Skin epidermis (tissue), 12 donors: ENCODE results near the gene MELTF.

Experiments used
- H3K27ac ChIP-seq, 21 experiments: fragments of 200-600 bp; sonication (generic) in 11 of 21; one replicate each; pipeline ENCODE4 v1.5.0; 2020; ENCODE audit warnings: mild to moderate bottlenecking in 3 of 21, inconsistent platforms in 2 of 21, moderate library complexity in 2 of 21
- H3K4me3 ChIP-seq, 7 experiments: fragments of 200-600 bp; sonication (generic) in 2 of 7; one replicate each; pipeline ENCODE4 v1.5.0; 2020; ENCODE audit warnings: inconsistent platforms in 2 of 7, mild to moderate bottlenecking in 2 of 7, moderate library complexity in 1 of 7

MELTF gene

DNA sequence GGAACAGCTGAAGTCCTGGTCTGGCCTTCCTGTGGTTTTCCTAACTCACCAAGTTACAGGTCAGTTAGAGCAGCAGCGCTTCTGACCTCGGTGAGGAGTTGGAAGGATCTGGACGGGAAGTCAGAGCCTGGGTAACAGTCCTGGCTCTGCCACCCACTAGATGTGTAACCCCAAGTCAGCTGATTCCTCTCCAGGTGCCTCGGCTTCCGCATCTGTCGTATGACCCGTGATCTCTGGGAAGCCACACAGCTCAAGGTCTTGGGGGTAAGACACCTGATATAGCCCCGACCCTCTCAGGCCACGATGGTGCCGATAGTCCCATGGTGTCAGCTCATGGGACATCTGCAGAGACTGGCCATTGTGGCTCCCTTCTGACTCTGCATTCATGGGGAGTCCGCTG lies 52.7 kb downstream of the MELTF start:
- no peak overlapping the region for H3K27ac ChIP-seq

DNA sequence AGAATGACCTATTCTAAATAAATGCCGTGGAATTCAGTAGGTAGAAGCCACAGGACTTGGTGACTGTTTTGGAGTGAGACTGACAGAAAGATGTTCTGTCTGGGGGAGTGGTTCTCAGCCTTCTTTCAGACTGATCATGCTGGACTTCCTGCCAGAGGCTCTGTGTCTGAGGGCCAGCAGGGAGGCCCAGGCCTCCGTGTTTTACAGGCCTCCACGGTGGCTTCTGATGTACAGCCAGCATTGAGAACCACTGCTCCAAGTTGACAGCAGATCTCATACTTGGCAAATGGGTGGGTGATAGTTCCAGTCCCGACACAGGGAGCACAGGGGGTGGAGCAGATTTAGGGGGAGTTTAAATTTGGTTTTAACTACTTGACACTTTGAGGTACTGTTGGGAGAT lies 54.3 kb downstream of the MELTF start:
- no peak overlapping the region for H3K27ac ChIP-seq
- no peak overlapping the region for H3K4me3 ChIP-seq

More for the DNA sequence above, 52.7 kb downstream of the MELTF start:
- H3K4me3 ChIP-seq, result no peak overlapping the region

DNA sequence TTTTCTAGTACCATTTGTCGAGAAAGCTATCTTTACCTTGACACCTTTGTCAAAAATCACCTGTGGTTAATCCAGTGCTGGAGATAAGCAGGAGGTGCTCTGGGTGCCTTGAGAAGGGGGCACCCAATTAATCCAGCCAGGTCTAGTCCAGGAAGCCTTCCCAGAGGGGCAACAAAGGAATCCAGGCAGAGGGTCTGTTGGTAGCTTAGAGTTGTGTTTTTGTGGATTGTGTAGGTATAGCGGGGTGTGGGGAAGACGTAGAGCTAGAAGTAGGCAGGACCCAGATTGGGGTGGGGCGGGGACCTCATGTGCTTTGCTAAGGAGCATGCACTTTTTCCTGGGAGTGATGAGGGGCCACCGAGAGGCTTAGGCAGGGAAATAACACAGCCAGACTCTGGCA lies 55.0 kb downstream of the MELTF start:
- H3K4me3 ChIP-seq, result no peak overlapping the region
- no peak overlapping the region for H3K27ac ChIP-seq

DNA sequence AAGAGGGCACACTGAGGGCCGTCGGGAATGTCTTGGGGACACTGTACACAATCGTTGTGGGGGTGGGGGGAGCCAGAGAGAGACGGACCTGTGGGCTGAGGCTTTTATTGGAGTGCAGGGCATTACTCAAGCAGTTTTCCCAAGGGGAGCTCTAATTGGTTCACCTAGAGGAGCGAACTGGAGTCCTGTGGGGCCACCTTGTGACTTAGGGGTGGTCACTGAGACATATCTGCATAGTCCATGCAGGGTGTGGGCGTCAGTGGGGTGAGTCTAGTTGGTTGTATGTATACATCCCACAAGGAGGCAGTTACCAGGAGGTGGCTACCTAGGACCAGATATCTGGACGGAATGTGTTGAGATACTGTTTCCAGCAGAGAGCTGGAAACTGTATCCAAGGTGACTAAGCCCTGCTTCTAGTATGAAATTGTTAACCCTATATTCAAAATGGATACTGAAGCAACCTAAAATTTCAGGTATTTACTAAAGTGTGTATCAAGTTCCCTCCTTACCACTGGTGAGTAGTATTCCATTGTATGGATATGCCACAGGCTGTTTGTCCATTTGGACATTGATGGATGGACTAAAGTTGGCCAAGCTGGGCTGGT lies 58.4 kb downstream of the MELTF start:
- H3K27ac ChIP-seq, result no peak overlapping the region

DNA sequence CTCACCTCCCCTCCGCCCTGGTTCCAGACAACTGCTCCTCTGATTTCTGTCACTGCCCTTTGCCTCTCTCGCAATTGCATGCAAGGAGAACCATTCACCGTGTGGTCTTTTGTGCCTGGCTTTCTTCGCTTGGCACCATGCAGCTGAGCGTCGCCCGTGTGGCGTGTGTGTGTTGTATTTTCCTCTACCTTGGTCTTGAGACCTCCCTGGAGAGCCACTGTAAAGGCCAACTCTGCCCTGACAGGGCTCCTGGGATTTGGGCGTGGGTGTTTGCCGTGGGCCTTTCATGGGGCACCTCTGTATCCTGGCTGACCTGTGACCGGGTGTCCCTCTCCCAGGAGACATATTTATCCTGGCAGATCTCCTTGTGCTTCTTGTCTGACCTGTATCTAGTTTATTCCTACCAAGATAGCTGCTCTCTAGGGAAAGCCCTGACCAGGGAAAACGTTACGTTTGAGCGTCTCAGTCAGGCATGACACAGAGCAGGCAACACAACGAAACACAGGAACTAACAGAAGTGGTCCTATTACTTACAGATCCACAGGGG lies 59.0 kb downstream of the MELTF start:
- no peak overlapping the region for H3K4me3 ChIP-seq
- H3K27ac ChIP-seq, result no peak overlapping the region

More for the DNA sequence above, 58.4 kb downstream of the MELTF start:
- H3K4me3 ChIP-seq, result no peak overlapping the region

DNA sequence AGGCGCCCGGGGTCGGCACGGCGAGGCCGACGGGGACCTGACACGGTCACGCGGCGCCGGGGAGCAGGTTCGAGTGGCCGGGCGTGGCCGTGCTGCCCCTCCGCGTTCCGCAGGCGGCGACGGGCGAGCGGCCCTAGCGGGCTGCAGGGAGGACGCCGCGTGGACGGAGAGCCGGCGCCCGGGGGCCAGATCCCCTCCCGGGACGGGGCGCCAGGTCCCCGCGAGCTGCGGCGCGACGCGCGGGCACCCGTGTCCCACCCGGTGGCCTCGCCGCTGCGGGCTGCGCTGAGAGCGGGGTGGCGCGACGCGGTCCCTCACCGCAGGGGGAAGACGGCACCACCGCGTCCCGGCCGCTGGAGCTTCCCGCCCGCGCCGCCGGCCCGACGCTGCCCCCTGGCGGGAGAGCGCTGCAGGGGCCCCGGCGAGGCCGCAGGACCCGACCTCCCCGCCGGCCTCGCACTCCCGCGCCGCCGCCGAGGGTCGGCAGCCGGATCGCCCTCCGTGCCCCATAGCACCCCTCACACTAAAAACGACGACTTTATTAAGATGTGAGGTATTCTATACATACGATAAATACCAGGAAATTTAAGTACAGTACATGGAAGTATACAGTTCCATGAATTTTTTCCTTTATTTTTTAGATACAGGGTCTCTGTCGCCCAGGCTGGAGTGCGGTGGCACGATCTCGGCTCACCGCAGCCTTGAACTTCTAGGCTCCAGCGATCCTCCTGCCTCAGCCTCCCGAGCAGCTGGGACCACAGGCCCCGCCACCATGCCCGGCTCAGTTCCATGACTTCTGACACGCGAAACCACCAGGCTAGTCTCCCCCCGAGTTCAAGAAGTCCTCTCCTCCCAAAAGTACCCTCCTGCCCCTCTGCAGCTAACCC lies 59.7 kb downstream of the MELTF start:
- Histone ChIP-seq H3K27ac (peak overlapping the region in 20 of 21 experiments; percentile 23 to 91 (median 80)), H3K4me3 (peak overlapping the region; percentile 57 to 85 (median 82))

DNA sequence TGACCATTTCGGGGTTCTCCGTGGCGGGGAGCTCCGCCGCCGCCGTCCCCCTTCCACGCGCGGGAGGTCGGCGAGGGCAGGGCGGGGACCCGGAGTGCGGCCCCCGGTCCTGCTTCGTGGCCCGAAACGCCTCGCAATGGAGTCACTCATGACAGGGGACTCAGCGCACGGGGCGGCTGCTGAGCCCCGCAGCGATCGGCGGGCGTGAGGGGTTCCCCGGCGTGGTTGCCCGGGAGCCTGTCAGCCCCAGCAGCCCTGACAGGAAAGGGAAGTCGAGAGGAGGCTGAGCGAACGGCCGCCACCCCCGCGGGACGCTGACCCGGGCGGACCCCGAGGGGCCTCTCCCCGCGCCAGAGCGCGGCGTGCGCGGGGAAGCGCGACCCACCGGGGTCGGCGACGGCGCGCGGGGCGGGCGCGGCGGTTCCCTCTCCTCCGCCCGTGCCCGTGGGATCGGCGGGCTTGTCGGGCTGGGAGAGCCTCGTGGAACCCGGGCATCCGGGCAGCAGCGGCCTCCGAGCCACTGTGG lies 60.4 kb downstream of the MELTF start:
- H3K27ac ChIP-seq, result peak overlapping the region; percentile 23 to 91 (median 79)

DNA sequence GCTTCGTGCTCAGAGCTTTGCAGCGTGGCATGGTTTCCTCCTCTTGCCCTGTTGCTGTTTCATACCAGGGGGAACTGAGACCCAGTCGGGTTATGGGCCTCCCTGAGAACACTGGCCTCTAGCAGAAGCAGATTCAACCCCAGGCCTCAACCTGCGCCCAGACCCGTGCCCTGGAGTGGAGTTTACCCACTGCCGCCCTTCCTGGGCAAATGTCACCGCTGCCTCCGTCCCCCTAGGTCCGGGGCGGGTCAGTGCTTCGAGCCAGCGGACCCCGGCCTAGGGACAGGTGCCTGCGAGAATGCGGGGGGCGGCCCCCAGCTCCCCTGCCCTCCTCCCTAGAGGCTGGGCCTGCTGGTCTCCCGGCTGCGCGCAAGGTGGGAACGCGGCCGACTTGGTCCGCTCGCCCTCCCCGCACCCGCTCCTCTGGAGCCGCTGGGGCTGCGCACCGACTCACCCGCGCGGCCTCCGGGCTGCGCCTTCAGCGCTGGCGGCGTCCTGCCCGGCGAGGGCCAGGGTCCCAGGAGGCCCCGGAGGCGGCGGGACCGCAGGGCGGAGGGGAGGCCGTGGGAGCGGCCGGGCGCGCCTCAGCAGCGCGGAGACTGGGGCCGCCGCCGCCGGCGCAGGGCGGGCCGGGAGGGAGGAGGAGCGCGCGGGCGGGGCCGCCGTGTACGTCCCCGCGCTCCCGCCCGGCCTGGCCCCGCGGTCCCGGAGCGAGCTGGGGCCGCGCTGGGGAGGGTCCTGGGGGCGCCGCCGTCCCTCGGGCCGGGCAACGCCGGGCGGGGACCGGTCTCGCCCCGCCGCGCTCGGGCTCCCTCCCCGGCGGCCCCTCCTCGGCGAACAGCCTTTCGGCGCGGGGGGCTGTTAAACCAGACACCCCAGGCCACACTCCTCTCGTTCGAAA lies 61.1 kb downstream of the MELTF start, which contains the start of gene PIGZ:
TSS of gene PIGZ (minus strand) at position 601 of the 901 bp plus-strand sequence. CDS start 16,802 bp downstream, outside the sequence.
- Histone ChIP-seq H3K27ac (peak within 1 kb of the TSS; percentile 23 to 91 (median 79)), H3K4me3 (peak within 1 kb of the TSS; percentile 57 to 85 (median 82))

More for the DNA sequence above, 60.4 kb downstream of the MELTF start:
- H3K4me3 ChIP-seq, result peak overlapping the region; percentile 57 to 85 (median 82)

DNA sequence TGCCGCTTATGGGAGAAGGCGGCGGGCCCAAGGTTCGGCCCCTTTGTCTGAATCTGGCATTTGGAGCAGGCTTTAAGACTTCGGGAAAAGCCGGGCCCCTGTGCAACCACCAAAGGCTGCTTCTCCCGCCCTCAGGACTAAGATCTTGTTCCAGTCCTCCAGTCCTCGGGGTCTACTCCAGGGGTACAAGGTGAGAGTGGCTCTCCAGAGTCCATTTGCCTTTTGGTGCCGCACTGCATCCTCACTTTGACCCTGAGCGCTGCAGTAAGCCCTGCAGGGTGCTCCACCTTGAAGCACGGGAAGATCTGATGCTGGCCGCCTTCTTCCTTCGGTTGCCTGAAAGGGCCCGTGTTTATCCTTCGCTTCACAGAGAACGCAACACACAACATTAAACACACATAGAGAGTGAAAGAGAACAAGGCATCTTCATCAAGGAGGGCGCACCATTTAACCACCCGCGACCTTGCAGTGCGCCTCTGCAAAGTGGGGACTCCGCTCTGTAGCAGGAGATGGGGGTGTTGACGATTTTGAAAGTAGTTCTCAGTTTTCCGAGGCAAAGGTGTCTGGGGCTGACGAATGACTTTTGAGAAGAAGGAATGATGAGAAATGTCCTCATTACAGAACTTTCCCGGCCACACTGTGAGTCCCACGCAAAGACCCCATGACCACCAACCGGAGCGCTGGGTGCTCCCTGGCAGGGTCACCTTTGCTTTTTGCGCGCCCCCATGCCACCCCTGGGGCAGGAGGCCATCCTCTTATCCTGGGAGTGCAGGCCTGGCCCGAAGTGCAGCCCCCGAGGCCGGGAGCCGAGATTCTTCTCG lies 62.0 kb downstream of the MELTF start:
- Histone ChIP-seq H3K27ac (peak overlapping the region in 2 of 21 experiments; percentile 74 to 90), H3K4me3 (peak overlapping the region; percentile 57 to 85 (median 82))

DNA sequence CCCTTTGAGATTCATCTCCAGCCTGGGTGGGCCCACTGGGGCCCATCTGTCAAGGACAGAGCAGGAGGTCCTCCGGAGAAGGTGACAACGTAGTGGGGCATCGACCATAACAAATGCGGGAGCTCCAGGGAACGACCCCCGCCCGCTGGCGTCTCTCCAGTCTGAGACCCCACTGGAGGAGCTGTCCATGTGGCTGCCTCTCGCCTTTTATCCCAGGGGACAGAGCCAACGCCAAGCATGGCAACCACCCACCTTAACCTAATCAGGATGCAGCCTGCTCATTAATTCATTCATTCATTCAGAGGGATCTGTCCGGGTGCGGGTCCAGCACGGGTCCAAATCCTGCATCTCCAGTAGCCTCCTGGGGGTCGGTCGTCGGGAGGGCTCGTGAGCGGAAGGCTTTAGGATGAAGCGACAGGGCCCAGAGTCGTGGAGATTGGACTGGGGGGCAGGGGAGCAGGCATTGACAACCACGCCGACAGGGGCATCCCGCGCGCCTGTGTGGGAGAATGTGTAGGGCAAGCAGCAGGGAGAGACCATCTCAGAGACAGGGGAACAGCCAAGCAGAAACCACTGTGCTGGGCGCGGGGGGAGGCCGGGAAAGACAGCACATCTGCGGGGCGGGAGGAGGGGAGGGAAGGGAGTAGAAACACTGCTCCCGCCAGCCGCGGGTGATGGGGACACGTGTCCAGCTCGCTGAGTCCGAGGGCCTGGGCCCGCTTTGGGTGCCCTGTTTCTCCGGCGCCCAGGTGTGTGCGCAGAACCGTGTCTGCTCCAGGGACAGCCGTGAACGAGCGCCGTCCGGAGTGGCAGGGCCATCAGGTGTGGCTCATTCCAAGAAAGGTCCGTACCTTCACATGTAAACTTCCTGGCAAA lies 62.9 kb downstream of the MELTF start:
- Histone ChIP-seq H3K27ac (no peak overlapping the region), H3K4me3 (no peak overlapping the region)

DNA sequence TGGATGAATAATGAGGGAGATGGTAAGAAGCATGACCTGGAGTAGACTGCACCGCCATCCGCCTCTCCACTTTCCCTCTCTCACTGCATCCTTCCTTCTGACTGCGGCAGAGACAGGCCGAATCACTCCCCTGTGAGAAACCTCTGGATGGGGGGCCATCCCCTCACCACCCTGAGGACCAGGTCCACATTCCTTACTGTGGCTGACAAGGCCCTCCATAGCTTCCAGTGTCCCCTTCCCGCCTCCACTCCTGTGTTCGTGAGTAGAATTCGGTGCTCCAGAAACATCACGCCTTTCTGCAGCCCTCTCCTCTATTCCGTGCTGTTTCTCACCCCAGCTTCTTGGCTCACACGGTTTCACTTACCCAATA lies 63.8 kb downstream of the MELTF start:
- H3K27ac ChIP-seq, result no peak overlapping the region
- no peak overlapping the region for H3K4me3 ChIP-seq

DNA sequence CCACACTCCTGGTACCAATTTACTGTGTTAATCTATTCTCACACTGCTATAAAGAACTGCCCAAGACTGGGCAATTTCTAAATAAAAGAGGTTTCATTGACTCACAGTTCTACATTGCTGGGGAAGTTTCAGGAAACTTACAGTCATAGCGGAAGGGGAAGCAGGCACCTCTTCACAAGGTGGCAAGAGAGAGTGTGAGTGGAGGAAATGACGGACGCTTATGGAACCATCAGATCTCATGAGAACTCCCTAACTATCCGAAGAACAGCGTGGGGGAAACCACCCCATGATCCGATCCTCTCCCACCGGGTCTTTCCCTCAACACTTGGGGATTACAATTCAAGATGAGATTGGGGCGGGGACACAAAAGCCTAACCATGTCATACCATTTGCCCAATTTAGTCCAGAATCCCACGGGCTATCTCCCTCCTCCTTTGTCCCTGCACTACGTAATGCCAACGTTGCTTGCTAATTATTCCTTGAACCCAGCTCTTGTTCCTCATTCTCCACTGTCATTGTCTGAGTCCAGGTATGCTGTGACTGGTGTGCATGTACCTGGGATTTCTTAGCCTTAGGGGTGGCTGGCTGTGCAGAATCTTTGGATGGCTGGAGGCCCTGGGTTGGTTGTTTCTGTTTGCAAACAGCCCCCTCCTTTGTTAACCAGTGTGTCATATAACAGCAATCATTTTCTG lies 64.4 kb downstream of the MELTF start:
- Histone ChIP-seq H3K4me3 (no peak overlapping the region), H3K27ac (no peak overlapping the region)

DNA sequence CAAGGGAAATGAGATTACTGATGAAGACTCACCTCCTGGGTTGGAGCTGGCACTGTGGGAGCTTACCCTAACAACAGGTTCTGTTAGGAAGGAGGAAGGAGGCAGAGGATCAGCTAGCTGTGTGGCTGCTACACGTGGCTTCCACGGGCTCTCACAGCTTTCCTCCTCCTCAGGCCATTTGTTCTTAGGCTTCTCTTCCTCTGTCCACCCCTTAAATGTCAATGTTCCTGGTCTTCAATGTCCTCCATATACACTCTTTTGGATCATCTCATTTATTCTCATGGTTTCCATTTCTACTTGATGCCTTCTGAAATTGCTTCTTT lies 66.0 kb downstream of the MELTF start:
- no peak overlapping the region for H3K4me3 ChIP-seq
- no peak overlapping the region for H3K27ac ChIP-seq

DNA sequence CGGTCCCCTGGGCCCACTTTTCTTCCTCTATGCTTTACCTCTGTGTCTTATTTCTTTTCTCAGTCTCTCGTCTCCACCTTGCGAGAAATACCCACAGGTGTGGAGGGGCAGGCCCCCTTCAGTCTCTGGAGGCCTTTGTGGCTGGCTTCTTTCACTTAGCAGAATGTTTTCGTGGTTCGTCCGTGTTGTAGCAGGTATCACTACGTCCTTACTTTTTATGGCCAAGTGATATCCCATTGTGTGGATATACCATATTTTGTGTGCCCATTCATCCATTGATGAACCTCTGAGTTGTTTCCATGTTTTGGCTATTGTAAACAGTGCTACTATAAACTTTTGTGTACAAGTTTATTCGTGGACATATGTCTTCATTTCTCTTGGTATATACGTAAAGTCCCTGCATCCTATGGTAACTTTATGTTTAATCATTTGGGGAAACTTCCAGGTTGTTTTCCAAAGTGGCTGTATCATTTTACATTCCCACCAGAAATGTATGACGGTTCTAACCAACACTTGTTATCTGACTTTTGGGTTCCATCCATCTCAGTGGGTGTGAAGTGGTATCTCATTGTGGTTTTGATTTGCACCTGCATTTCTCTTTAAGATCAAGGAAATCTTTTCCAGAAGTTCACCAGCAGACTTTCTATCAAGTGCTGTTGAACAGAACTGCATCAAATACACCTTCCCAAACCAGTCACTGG lies 66.5 kb downstream of the MELTF start:
- H3K27ac ChIP-seq, result no peak overlapping the region
- H3K4me3 ChIP-seq, result no peak overlapping the region

DNA sequence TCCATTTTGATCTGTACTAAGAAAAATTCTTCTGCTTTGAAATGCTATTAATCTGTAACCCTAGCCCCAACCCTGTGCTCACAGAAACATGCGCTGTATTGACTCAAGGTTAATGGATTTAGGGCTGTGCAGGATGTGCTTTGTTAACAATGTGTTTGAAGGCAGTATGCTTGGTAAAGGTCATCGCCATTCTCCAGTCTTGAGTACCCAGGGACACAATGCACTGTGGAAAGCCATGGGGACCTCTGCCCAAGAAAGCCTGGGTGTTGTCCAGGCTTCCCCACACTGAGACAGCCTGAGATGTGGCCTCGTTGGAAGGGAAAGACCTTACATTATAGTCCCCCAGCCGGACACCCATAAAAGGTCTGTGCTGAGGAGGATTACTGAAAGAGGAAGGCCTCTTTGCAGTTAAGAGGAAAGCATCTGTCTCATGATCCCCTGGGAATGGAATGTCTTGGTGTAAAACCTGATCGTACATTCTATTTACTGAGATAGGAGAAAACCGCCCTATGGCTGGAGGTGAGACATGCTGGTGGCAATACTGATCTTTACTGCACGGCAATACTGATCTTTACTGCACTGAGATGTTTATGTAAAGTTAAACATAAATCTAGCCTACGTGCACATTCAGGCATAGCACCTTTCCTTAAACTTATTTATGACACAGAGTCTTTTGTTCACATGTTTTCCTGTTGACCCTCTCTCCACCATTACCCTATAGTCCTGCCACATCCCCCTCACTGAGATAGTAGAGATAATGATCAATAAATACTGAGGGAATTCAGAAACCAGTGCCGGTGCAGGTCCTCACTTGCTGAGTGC lies 67.3 kb downstream of the MELTF start:
- H3K4me3 ChIP-seq, result no peak overlapping the region
- no peak overlapping the region for H3K27ac ChIP-seq

DNA sequence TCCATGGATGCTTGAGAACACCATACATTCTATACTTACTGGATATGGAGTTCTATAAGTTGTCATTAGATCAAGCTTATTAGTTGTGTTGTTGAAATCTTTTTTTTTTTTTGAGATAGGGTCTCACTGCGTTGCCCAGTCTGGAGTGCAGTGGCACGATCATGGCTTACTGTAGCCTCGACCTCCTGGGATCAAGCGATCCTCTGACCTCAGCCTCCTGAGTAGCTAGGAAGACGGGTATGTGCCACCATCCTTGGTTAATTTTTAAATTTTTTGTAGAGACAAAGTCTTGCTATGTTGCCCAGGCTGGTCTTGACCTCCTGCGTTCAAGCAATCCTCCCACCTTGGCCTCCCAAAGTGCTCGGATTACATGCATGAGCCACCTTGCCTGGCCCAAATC lies 74.8 kb downstream of the MELTF start:
- H3K27ac ChIP-seq, result no peak overlapping the region

More for the DNA sequence above, 74.8 kb downstream of the MELTF start:
- no peak overlapping the region for H3K4me3 ChIP-seq
